Chondrocyte (in vitro differentiated cells): Measurements from ENCODE around the gene CFAP20DC. TPM values are rescaled to one million over a fixed set of nuclear protein-coding genes. Genes with fewer than 3 reads are reported as not detected.
"Not testable (repeated sequence)": the region's sequence is repeated elsewhere in the genome, so short reads cannot be mapped to it uniquely, and the experiment has no call there.

ENCODE experiments used
- DNase-seq: peaks from one replicate; pipeline ENCODE4 v3.0.0; 2021; ENCODE audit warnings: mixed read lengths, low spot score
- H3K27ac Mint-ChIP-seq: one replicate; pipeline ENCODE4 v1.8.0; 2021; ENCODE audit warnings: mild to moderate bottlenecking, moderate library complexity, mixed read lengths; ENCODE audit not compliant: unreplicated experiment
- H3K27me3 Mint-ChIP-seq: 2 replicates; pipeline ENCODE4 v1.8.0; 2021; ENCODE audit warnings: low read depth, mixed read lengths
- H3K36me3 Mint-ChIP-seq: 2 replicates; pipeline ENCODE4 v1.8.0; 2021; ENCODE audit warnings: low read depth, mixed read lengths
- H3K4me1 Mint-ChIP-seq: 2 replicates; pipeline ENCODE4 v1.8.0; 2021; ENCODE audit warnings: low read depth, mild to moderate bottlenecking, mixed read lengths
- H3K4me3 Mint-ChIP-seq: one replicate; pipeline ENCODE4 v1.8.0; 2021; ENCODE audit warnings: mild to moderate bottlenecking, moderate library complexity, mixed read lengths; ENCODE audit not compliant: unreplicated experiment
- H3K9me3 Mint-ChIP-seq: 2 replicates; pipeline ENCODE4 v1.8.0; 2021; ENCODE audit warnings: low read depth, mixed read lengths
- CTCF ChIP-seq: fragments of 200-600 bp; sonication (generic); IDR thresholded peaks from 2 replicates; pipeline ENCODE4 v1.5.0; 2021; ENCODE audit warnings: antibody characterized with exemption, mild to moderate bottlenecking, moderate library complexity
- long read RNA-seq: library from polyadenylated mRNA; stranded (forward); transcript quantifications from one replicate; pipeline ENCODE4 v2.0.0, GENCODE V29; 2021
- total RNA-seq: library from RNA; stranded (reverse); gene quantifications from 3 replicates; pipeline ENCODE4 v1.2.1, GENCODE V29; 2021

The CFAP20DC gene
- 1.9 to 3.6 TPM (median 3.1 TPM) in 3 replicates for total RNA-seq
- long read RNA-seq, partial matches to known transcripts, result 2 of 8 reads
- long read RNA-seq, other reads (novel, unspliced or antisense), result 6 of 8 reads

- H3K27me3 Mint-ChIP-seq, result no peaks in the 10 kb centered on the region
- H3K36me3 Mint-ChIP-seq, result no peaks in the 10 kb centered on the region
- peaks cover 15% of the 10 kb centered on the region for H3K4me1 Mint-ChIP-seq
- H3K27ac Mint-ChIP-seq, result peak within 1 kb of the TSS; percentile 86
- H3K9me3 Mint-ChIP-seq, result no peaks in the 10 kb centered on the region
- peak; percentile 18 for TF ChIP-seq CTCF
- peak within 1 kb of the TSS; percentile 79 for H3K4me3 Mint-ChIP-seq
- peak; percentile 96 for DNase-seq
These were observed at the start of gene CFAP20DC for GRCh38 chr3:59049671-59050331. TSS of gene CFAP20DC (minus strand) at chr3:59050025. CDS start at chr3:59049631, 394 bp downstream.

- not testable (repeated sequence) for DNase-seq, H3K27me3 Mint-ChIP-seq, H3K4me3 Mint-ChIP-seq, H3K27ac Mint-ChIP-seq
- peaks cover 26% of the 10 kb centered on the region for H3K9me3 Mint-ChIP-seq
- peaks cover 14% of the 10 kb centered on the region for H3K4me1 Mint-ChIP-seq
- H3K36me3 Mint-ChIP-seq, result peaks cover 17% of the 10 kb centered on the region
These were observed 48.7 kb upstream of the CFAP20DC start for GRCh38 chr3:59098516-59098915.

DNA sequence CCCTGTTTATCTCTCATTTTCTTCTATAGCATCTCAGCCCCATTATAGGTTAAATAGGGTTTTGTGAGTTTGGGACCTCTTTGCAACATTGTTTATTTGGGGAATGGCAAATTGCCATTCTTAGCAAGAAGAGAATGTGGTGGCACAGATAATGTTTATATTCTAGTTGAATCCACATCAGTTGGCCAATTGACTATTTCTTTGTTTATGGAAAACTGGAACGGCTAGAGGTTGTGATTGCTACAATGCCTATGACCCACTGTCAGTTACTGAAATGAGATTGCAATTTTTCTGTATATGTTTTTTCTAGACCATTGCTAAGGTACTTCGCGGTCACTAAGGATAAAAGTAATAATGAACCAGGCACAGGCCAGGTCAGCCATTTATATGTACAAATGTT is 44.6 kb upstream of the CFAP20DC start:
- Mint-ChIP-seq H3K36me3 (peaks cover 17% of the 10 kb centered on the region), H3K27ac (no peak overlapping the region), H3K9me3 (peaks cover 26% of the 10 kb centered on the region), H3K4me1 (no peaks in the 10 kb centered on the region), H3K27me3 (no peaks in the 10 kb centered on the region), H3K4me3 (no peak overlapping the region)
- no peak for TF ChIP-seq CTCF
- no peak for DNase-seq

DNA sequence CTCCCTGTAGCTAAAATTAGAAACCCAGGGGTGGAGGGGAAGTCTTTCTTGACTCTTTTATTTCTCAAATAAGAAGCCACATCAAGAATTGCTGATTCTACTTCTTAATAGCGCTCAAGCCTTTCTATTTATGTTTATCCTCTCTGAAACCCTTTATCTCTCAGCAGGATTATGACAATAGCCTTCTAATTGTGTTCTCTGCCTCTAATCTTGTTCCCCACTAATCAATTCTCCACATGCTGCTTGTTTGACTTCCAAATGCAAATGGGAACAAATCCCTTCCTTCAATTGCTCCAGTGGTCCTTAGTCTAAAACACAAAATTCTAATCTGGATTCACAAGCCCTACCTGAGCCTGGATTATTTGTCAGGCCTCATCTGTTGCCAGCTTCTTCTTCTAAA is 43.7 kb upstream of the CFAP20DC start:
- Mint-ChIP-seq H3K9me3 (peaks cover 20% of the 10 kb centered on the region), H3K4me1 (no peaks in the 10 kb centered on the region), H3K36me3 (peaks cover 17% of the 10 kb centered on the region), H3K27ac (no peak overlapping the region), H3K27me3 (no peaks in the 10 kb centered on the region), H3K4me3 (no peak overlapping the region)
- DNase-seq, result no peak
- no peak for TF ChIP-seq CTCF

GRCh38 chr3:59088761-59089160 is 38.9 kb upstream of the CFAP20DC start:
- no peak overlapping the region for H3K4me3 Mint-ChIP-seq
- DNase-seq, result no peak
- H3K27me3 Mint-ChIP-seq, result no peaks in the 10 kb centered on the region
- H3K4me1 Mint-ChIP-seq, result peaks cover 9% of the 10 kb centered on the region
- no peak for TF ChIP-seq CTCF
- no peaks in the 10 kb centered on the region for H3K9me3 Mint-ChIP-seq
- no peaks in the 10 kb centered on the region for H3K36me3 Mint-ChIP-seq
- no peak overlapping the region for H3K27ac Mint-ChIP-seq

- H3K9me3 Mint-ChIP-seq, result no peaks in the 10 kb centered on the region
- no peak for DNase-seq
These were observed 36.2 kb upstream of the CFAP20DC start for GRCh38 chr3:59085976-59086375.

More at GRCh38 chr3:59085976-59086375, 36.2 kb upstream of the CFAP20DC start:
- Mint-ChIP-seq H3K27ac (no peak overlapping the region), H3K27me3 (no peaks in the 10 kb centered on the region), H3K4me1 (peaks cover 13% of the 10 kb centered on the region), H3K36me3 (no peaks in the 10 kb centered on the region), H3K4me3 (no peak overlapping the region)
- no peak for TF ChIP-seq CTCF
